CD4-positive, alpha-beta T cell (primary cell): ENCODE data around the gene IL15. TPM values are rescaled to one million over a fixed set of nuclear protein-coding genes. Genes with fewer than 3 reads are reported as not detected.

ENCODE experiments used
- ATAC-seq: fragments of 200-7000 bp; cut with Tn5 transposase; one replicate; pipeline ENCODE4 v1.10.0; 2022; ENCODE audit warnings: mild to moderate bottlenecking; ENCODE audit not compliant: poor library complexity
- CTCF ChIA-PET: fragments of 350-600 bp; sonication (Branson Sonifier 250); formaldehyde crosslinking; loops from one replicate; lab custom pipeline; 2021; ENCODE audit warnings: antibody characterized with exemption, inconsistent platforms; lab: Charles Lee
- POLR2A ChIA-PET: fragments of 350-600 bp; sonication (Branson Sonifier 250); formaldehyde crosslinking; loops from one replicate; lab custom pipeline; 2021; ENCODE audit warnings: antibody characterized with exemption, inconsistent platforms; lab: Charles Lee
- DNase-seq, 14 experiments: peaks; one replicate each; pipeline ENCODE4 v3.0.0-alpha.2; 2013 to 2020; ENCODE audit warnings: mixed read lengths in 2 of 14
- H3K27ac ChIP-seq, 2 donors: one replicate each; pipeline versions ENCODE4 v1.5.1 to v1.7.0; 2013; ENCODE audit warnings: low read length in 2 of 2, low read depth in 1 of 2, mild to moderate bottlenecking in 1 of 2
- H3K27me3 ChIP-seq, 2 experiments: 1 replicate in 1 of 2; 2 replicates in 1 of 2; pipeline versions ENCODE4 v1.6.1 to v1.7.0; 2013; ENCODE audit warnings: low read length in 2 of 2, control low read depth in 1 of 2, mild to moderate bottlenecking in 1 of 2, moderate library complexity in 1 of 2; ENCODE audit not compliant: insufficient read depth in 2 of 2, control insufficient read depth in 1 of 2
- H3K36me3 ChIP-seq: one replicate; pipeline ENCODE4 v1.6.1; 2013; ENCODE audit warnings: low read length, control low read depth; ENCODE audit not compliant: insufficient read depth
- H3K4me1 ChIP-seq: one replicate; pipeline ENCODE4 v1.6.1; 2013; ENCODE audit warnings: low read length, control low read depth; ENCODE audit not compliant: insufficient read depth
- H3K4me3 ChIP-seq: one replicate; pipeline ENCODE4 v1.5.1; 2013; ENCODE audit warnings: mild to moderate bottlenecking, low read length, moderate library complexity
- H3K9me3 ChIP-seq, 2 experiments: 1 replicate in 1 of 2; 2 replicates in 1 of 2; pipeline versions ENCODE4 v1.6.1 to v1.7.0; 2013; ENCODE audit warnings: low read length in 2 of 2, mild to moderate bottlenecking in 2 of 2, control low read depth in 1 of 2, moderate library complexity in 1 of 2; ENCODE audit not compliant: control insufficient read depth in 1 of 2, insufficient read depth in 1 of 2
- H3K27ac Mint-ChIP-seq: one replicate; pipeline ENCODE4 v1.8.0; 2020; ENCODE audit warnings: mixed read lengths
- H3K27me3 Mint-ChIP-seq: one replicate; pipeline ENCODE4 v1.8.0; 2021; ENCODE audit warnings: mixed read lengths
- H3K36me3 Mint-ChIP-seq: one replicate; pipeline ENCODE4 v1.8.0; 2021; ENCODE audit warnings: low read depth, mixed read lengths
- H3K4me1 Mint-ChIP-seq: one replicate; pipeline ENCODE4 v1.8.0; 2021; ENCODE audit warnings: low read depth, mixed read lengths
- H3K4me3 Mint-ChIP-seq: one replicate; pipeline ENCODE4 v1.8.0; 2020; ENCODE audit warnings: mild to moderate bottlenecking, mixed read lengths
- H3K9me3 Mint-ChIP-seq: one replicate; pipeline ENCODE4 v1.8.0; 2020; ENCODE audit warnings: mixed read lengths
- intact Hi-C, 2 experiments: fragments of 100-400 bp; cut with DNase I in 1 of 2; cut with micrococcal nuclease in 1 of 2; formaldehyde crosslinking; loops; one replicate each; pipeline versions ENCODE4 v1.15.1 to v1.9.0; 2023 to 2025; cut with DNase I, micrococcal nuclease
- total RNA-seq, 174 experiments: library from RNA in 2 of 174; stranded (reverse) in 2 of 174; gene quantifications; one replicate each; pipeline ENCODE4 v1.2.3 and lab custom pipeline; 2021 to 2026
- TF ChIP-seq, protein P1 (sequence below): fragments of 200-600 bp; IDR thresholded peaks from one replicate; pipeline ENCODE4 v1.8.0; 2022; ENCODE audit warnings: antibody characterized with exemption, mild to moderate bottlenecking

The IL15 gene
- total RNA-seq, 2 experiments from 2014 or later: 0.60 to 1.3 TPM

DNA sequence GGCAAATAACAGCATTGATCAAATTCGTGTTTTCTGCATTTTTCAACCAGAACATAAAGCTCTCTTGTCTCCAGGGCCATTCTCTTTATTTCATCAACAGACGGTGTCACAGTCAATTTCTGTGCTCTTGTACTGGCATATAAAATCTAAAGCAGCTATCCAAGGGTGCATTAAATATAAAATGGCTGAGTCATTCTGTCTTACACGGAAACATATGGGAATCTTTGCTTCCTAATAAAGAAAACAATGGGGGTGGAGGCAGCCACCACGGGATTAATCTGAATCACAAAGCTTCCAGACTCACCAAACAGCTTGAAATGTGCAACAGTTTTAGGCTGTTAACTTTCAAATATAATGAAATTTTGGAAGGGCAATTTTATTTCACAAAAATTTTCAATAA is 132.6 kb downstream of the IL15 start:
- Histone ChIP-seq H3K4me1 (peaks cover 4% of the 10 kb centered on the region), H3K36me3 (no peaks in the 10 kb centered on the region), H3K9me3 (no peaks in the 10 kb centered on the region), H3K4me3 (no peak overlapping the region), H3K27ac (no peak overlapping the region), H3K27me3 (no peaks in the 10 kb centered on the region)
- intact Hi-C loops: no loop called here
- no peaks in the 10 kb centered on the region for H3K27me3 Mint-ChIP-seq
- CTCF ChIA-PET: interaction anchor here (1.5 kb wide), 1 partner anchor 10 kb away, joined by 4 read pairs; no protein-coding TSS in a partner anchor
- no peak for DNase-seq
- no peak overlapping the region for H3K27ac Mint-ChIP-seq
- ATAC-seq: no peak
- POLR2A ChIA-PET: no interaction called here
- TF ChIP-seq, protein P1, sequence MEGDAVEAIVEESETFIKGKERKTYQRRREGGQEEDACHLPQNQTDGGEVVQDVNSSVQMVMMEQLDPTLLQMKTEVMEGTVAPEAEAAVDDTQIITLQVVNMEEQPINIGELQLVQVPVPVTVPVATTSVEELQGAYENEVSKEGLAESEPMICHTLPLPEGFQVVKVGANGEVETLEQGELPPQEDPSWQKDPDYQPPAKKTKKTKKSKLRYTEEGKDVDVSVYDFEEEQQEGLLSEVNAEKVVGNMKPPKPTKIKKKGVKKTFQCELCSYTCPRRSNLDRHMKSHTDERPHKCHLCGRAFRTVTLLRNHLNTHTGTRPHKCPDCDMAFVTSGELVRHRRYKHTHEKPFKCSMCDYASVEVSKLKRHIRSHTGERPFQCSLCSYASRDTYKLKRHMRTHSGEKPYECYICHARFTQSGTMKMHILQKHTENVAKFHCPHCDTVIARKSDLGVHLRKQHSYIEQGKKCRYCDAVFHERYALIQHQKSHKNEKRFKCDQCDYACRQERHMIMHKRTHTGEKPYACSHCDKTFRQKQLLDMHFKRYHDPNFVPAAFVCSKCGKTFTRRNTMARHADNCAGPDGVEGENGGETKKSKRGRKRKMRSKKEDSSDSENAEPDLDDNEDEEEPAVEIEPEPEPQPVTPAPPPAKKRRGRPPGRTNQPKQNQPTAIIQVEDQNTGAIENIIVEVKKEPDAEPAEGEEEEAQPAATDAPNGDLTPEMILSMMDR: no peak
- H3K36me3 Mint-ChIP-seq: no peaks in the 10 kb centered on the region
- no peak overlapping the region for H3K4me3 Mint-ChIP-seq
- peaks cover 13% of the 10 kb centered on the region for H3K4me1 Mint-ChIP-seq
- no peaks in the 10 kb centered on the region for H3K9me3 Mint-ChIP-seq

- Histone ChIP-seq H3K9me3 (no peaks in the 10 kb centered on the region), H3K4me3 (peak overlapping the region; percentile 5), H3K27me3 (peaks cover 0 to 5% of the 10 kb centered on the region in 2 experiments), H3K4me1 (peaks cover 4% of the 10 kb centered on the region), H3K36me3 (no peaks in the 10 kb centered on the region), H3K27ac (no peak overlapping the region)
- Mint-ChIP-seq H3K27ac (no peak overlapping the region), H3K36me3 (no peaks in the 10 kb centered on the region), H3K4me3 (peak overlapping the region; percentile 1), H3K9me3 (no peaks in the 10 kb centered on the region), H3K27me3 (no peaks in the 10 kb centered on the region), H3K4me1 (peaks cover 13% of the 10 kb centered on the region)
- intact Hi-C loops: no loop called here
- ChIA-PET POLR2A (no interaction called here), CTCF (no interaction called here)
- ATAC-seq: no peak
- peak in 1 of 14 experiments; percentile 24 for DNase-seq
- TF ChIP-seq, protein P1: no peak
These were observed 135.8 kb downstream of the IL15 start for GRCh38 chr4:141771889-141772830.

- DNase-seq (no peak), ATAC-seq (no peak)
- Mint-ChIP-seq H3K4me3 (no peak overlapping the region), H3K4me1 (peaks cover 13% of the 10 kb centered on the region), H3K27ac (no peak overlapping the region), H3K27me3 (no peaks in the 10 kb centered on the region), H3K9me3 (no peaks in the 10 kb centered on the region), H3K36me3 (no peaks in the 10 kb centered on the region)
- ChIA-PET POLR2A (no interaction called here), CTCF (no interaction called here)
- Histone ChIP-seq H3K4me1 (peaks cover 4% of the 10 kb centered on the region), H3K36me3 (no peaks in the 10 kb centered on the region), H3K27me3 (peaks cover 0 to 5% of the 10 kb centered on the region in 2 experiments), H3K27ac (no peak overlapping the region), H3K9me3 (no peaks in the 10 kb centered on the region), H3K4me3 (no peak overlapping the region)
- TF ChIP-seq, protein P1: no peak
- intact Hi-C loops: no loop called here
These were observed 136.5 kb downstream of the IL15 start for GRCh38 chr4:141772838-141773237.
